DOHH2 (cell line): Measurements from ENCODE around the gene TMEM38A.

Experiments used
- CTCF ChIP-seq: fragments of 200-600 bp; sonication (generic); IDR thresholded peaks from one replicate; pipeline ENCODE4 v1.5.1; 2014; ENCODE audit warnings: antibody characterized with exemption, mild to moderate bottlenecking, low read depth, low read length; ENCODE audit not compliant: poor library complexity, severe bottlenecking
- EZH2phosphoT487 ChIP-seq: fragments of 200-600 bp; sonication (generic); IDR thresholded peaks from 2 replicates; pipeline ENCODE4 v1.6.1; 2017; ENCODE audit warnings: borderline replicate concordance, mild to moderate bottlenecking, antibody characterized with exemption, low read length, moderate library complexity, mixed read lengths

DNA sequence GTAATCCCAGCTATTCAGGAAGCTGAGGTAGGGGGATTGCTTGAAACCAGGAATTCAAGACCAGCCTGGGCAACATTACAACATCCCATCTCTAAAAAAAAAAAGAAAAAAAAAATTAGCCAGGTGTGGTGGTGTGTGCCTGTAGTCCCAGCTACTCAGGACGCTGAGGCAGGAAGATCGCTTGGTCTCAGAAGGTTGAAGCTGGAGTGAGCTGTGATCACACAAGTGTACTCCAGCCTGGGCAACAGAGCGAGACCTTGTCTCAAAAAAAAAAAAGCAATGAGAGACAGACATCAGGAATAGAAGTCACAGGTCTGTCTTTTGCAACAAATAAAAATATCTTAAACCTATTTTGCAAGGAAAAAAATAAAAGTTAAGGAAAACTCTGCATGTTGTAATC lies 23.3 kb downstream of the TMEM38A start:
- no peak for TF ChIP-seq CTCF
- no peak for TF ChIP-seq EZH2phosphoT487
